HG03045 (cell line): ENCODE measurements around the gene ARHGAP29.
"Not testable (repeated sequence)": the region's sequence is repeated elsewhere in the genome, so short reads cannot be mapped to it uniquely, and the experiment has no call there.

ENCODE experiments used
- ATAC-seq: cut with Tn5 transposase; IDR thresholded peaks from one replicate; pipeline ENCODE4 v1.9.1; 2021; ENCODE audit warnings: mild to moderate bottlenecking, moderate library complexity; ENCODE audit not compliant: unreplicated experiment

ARHGAP29 gene

GRCh38 chr1:94182191-94182590, 55.2 kb downstream of the ARHGAP29 start:
- ATAC-seq, result no peak

GRCh38 chr1:94180650-94181049, 56.7 kb downstream of the ARHGAP29 start:
- no peak for ATAC-seq

GRCh38 chr1:94178901-94179300, 58.5 kb downstream of the ARHGAP29 start:
- no peak for ATAC-seq

- ATAC-seq, result no peak
Observed at GRCh38 chr1:94169126-94169525, 68.3 kb downstream of the ARHGAP29 start.

GRCh38 chr1:94165843-94166242, 71.5 kb downstream of the ARHGAP29 start:
- no peak for ATAC-seq

GRCh38 chr1:94164885-94165284, 72.5 kb downstream of the ARHGAP29 start:
- ATAC-seq, result not testable (repeated sequence)

- not testable (repeated sequence) for ATAC-seq
Observed at GRCh38 chr1:94164121-94164520, 73.3 kb downstream of the ARHGAP29 start.

- not testable (repeated sequence) for ATAC-seq
Observed at GRCh38 chr1:94163249-94163648, 74.1 kb downstream of the ARHGAP29 start.

GRCh38 chr1:94160811-94161210, 76.6 kb downstream of the ARHGAP29 start:
- ATAC-seq, result no peak

- ATAC-seq, result no peak
Observed at GRCh38 chr1:94156096-94156625, 81.2 kb downstream of the ARHGAP29 start.

GRCh38 chr1:94154989-94155388, 82.4 kb downstream of the ARHGAP29 start:
- ATAC-seq, result no peak

- ATAC-seq, result no peak
Observed at GRCh38 chr1:94153133-94153532, 84.3 kb downstream of the ARHGAP29 start.

- ATAC-seq, result not testable (repeated sequence)
Observed at GRCh38 chr1:94149166-94149565, 88.2 kb downstream of the ARHGAP29 start.

GRCh38 chr1:94146273-94146672, 91.1 kb downstream of the ARHGAP29 start:
- ATAC-seq, result no peak

- no peak for ATAC-seq
Observed at GRCh38 chr1:94144836-94145235, 92.5 kb downstream of the ARHGAP29 start.

- ATAC-seq, result no peak
Observed at GRCh38 chr1:94143809-94144176, 93.6 kb downstream of the ARHGAP29 start.

GRCh38 chr1:94143173-94143808, 94.1 kb downstream of the ARHGAP29 start:
- ATAC-seq, result no peak

- no peak for ATAC-seq
Observed at GRCh38 chr1:94142583-94142982, 94.8 kb downstream of the ARHGAP29 start.

GRCh38 chr1:94142022-94142421, 95.4 kb downstream of the ARHGAP29 start:
- ATAC-seq, result no peak

GRCh38 chr1:94132111-94132510, 105.3 kb downstream of the ARHGAP29 start:
- ATAC-seq, result no peak

GRCh38 chr1:94130851-94131595, 106.4 kb downstream of the ARHGAP29 start:
- no peak for ATAC-seq

GRCh38 chr1:94126651-94127050, 110.7 kb downstream of the ARHGAP29 start:
- ATAC-seq, result no peak
